ENCODE data around the gene CAPN15.

CAPN15 gene

GRCh38 chr16:543301-544164 lies 16.0 kb downstream of the CAPN15 start:
- no peak for DNase-seq (ENCODE audit: extremely low read depth in 1 of 2, low read depth in 1 of 2)

GRCh38 chr16:544517-544916 lies 17.0 kb downstream of the CAPN15 start:
- no peak for DNase-seq (ENCODE audit: extremely low read depth in 1 of 2, low read depth in 1 of 2)

DNA sequence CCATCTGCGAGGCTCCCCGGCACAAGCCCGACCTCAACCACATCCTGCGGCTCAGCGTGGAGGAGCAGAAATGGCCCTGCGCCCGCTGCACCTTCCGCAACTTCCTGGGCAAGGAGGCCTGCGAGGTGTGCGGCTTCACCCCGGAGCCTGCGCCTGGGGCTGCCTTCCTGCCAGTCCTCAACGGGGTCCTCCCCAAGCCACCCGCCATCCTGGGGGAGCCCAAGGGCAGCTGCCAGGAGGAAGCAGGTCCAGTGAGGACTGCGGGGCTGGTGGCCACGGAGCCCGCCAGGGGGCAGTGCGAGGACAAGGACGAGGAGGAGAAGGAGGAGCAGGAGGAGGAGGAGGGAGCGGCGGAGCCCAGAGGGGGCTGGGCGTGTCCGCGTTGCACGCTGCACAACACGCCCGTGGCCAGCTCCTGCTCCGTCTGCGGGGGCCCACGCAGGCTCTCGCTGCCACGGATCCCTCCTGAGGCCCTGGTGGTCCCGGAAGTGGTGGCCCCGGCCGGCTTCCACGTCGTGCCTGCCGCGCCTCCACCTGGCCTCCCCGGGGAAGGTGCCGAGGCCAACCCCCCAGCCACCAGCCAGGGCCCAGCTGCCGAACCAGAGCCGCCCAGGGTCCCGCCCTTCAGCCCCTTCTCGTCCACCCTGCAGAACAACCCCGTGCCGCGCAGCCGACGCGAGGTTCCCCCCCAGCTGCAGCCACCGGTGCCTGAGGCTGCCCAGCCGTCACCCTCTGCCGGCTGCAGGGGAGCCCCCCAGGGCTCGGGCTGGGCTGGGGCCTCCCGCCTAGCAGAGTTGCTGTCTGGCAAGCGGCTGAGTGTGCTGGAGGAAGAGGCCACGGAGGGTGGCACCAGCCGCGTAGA lies 19.6 kb downstream of the CAPN15 start:
- DNase-seq (ENCODE audit: extremely low read depth in 1 of 2, low read depth in 1 of 2), result peak in 1 of 2 donors; percentile 30

DNA sequence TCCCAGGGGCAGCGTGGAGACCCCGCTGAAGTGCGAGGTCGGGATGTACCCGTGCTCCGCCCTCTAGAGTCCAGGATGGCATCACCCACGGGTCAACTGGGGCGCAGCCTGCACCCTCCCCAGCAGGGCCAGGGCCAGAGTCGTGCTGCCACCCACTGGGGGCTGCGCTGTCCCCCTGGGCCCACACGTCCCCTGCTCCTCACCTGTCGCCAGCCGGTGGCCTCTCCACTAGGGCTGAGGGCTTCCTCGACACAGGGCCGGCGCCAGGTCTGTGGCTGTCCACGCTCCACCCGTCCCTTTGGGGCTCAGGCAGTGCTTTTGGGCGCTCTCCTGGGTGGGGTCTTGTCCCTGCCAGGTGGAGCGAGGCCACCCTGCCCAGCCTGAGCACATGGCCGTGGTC lies 21.1 kb downstream of the CAPN15 start:
- no peak for DNase-seq (ENCODE audit: extremely low read depth in 1 of 2, low read depth in 1 of 2)

GRCh38 chr16:549544-550263 lies 22.2 kb downstream of the CAPN15 start:
- no peak for DNase-seq (ENCODE audit: extremely low read depth in 1 of 2, low read depth in 1 of 2)

DNA sequence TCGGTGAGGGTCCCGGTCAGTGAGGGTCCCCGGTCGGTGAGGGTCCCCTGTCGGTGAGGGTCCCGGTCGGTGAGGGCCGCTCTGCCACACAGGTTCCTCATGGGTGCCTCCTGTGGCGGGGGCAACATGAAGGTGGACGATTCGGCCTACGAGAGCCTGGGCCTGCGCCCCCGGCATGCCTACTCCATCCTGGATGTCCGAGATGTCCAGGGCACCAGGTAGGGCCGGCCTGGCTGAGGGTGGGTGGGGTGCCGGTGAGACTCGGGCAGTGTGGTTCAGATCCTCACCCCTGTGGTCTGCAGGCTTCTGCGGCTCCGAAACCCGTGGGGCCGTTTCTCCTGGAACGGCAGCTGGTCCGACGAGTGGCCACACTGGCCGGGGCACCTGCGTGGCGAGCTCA lies 23.7 kb downstream of the CAPN15 start:
- no peak for DNase-seq (ENCODE audit: extremely low read depth in 1 of 2, low read depth in 1 of 2)

- DNase-seq (ENCODE audit: extremely low read depth in 1 of 2, low read depth in 1 of 2), result no peak
Measured at GRCh38 chr16:552171-552570, 24.7 kb downstream of the CAPN15 start.

GRCh38 chr16:553601-554296 lies 26.2 kb downstream of the CAPN15 start:
- no peak for DNase-seq (ENCODE audit: extremely low read depth in 1 of 2, low read depth in 1 of 2)

- DNase-seq (ENCODE audit: extremely low read depth in 1 of 2, low read depth in 1 of 2), result no peak
Measured at GRCh38 chr16:554297-554621, 26.7 kb downstream of the CAPN15 start.

GRCh38 chr16:554640-555365 lies 27.3 kb downstream of the CAPN15 start:
- no peak for DNase-seq (ENCODE audit: extremely low read depth in 1 of 2, low read depth in 1 of 2)

DNA sequence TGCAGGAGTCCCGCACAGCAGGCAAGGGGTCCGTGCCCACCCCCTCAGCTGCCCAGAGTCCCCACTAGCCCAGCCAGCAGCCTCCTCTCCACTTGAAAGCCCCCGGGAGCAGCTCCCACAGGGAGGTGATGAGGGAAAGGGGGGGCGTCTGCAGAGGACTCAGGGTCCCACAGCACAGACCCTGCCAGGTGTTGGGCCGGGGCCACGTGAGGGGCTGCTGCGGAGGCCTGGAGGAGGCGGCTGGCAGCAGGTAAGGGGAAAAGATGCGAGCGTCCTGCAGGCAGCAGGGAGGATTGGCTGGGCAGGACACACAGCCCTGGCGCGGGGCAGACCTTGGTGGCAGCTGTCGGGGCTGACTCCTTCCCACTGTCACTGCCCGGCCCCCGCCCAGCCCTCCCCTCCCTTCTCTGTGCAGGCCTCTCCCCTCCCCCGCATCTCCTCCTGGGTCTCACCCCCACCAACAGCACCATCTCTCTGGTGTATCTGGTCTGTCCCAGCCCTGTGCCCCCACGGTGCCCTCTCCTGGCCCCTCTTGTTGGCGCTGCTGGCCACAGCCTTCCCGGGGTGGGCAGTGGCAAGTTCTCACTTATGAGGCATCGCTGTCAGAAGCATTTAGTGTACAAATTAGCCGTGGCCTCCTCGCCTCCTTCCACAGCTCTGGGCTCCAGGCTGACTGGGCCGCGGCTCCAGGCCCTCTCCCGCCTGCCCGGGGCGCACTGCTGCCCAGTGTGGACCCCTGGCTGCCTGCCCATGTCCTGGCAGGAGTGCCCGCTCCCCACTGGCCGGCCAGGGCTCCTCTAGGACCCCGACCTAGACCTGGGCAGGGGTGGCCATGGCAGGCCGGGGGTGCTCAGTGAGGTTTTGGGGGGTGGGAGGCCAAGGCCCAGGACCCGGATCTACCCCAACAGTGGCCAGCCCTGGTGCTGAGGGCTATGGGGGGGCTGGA lies 28.3 kb downstream of the CAPN15 start:
- no peak for DNase-seq (ENCODE audit: extremely low read depth in 1 of 2, low read depth in 1 of 2)

DNA sequence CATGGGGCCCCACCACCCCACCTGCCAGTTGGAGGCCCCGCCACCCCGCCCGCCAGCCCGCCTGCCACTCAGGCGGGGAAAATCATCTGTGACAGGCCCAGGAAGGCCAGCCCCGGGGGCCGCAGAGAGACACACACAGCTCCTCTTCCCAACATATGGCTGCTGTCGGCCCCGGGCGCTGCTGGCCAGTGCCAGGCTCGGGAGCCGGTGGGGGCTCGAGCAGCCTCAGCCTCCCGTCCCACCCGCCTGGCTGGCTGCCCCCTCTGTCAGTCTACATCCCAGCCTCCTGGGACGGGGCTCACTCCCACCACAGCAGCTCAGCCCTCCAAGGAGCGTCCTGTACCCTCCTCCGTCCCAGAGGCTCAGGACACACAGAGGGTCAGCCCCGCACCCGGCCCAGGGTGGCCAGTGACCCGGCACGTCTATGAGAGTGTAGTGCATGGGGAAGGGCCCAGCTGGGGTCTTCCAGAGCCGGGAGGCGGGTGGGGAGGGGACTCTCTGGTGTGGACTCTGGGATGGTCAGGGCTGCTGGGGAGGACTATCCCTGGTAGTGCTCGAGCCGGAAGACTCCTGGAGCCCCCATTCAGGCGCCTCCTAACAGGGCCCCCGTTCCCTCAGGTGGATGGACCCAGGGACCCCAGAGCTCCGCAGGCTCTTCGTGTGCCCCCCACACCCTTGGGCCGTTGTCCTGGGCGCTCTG lies 29.1 kb downstream of the CAPN15 start:
- no peak for DNase-seq (ENCODE audit: extremely low read depth in 1 of 2, low read depth in 1 of 2)

GRCh38 chr16:557463-558297 lies 30.2 kb downstream of the CAPN15 start:
- DNase-seq (ENCODE audit: extremely low read depth in 1 of 2, low read depth in 1 of 2), result no peak

GRCh38 chr16:558298-559020 lies 30.9 kb downstream of the CAPN15 start:
- no peak for DNase-seq (ENCODE audit: extremely low read depth in 1 of 2, low read depth in 1 of 2)

GRCh38 chr16:559021-559380 lies 31.5 kb downstream of the CAPN15 start:
- DNase-seq (ENCODE audit: extremely low read depth in 1 of 2, low read depth in 1 of 2), result no peak

GRCh38 chr16:559411-560203 lies 32.1 kb downstream of the CAPN15 start:
- DNase-seq (ENCODE audit: extremely low read depth in 1 of 2, low read depth in 1 of 2), result no peak

All from stimulated activated CD8-positive, alpha-beta memory T cell treated with anti-CD3 and anti-CD28 coated beads, Interleukin-7, amount 100 ng/mL, for 48 hours (primary cell).